Lower lobe of right lung (tissue), 2 donors: ENCODE measurements around the gene CAMKMT. TPM values are rescaled to one million over a fixed set of nuclear protein-coding genes. Genes with fewer than 3 reads are reported as not detected.

Experiments
- ATAC-seq, 2 donors: fragments of 200-7000 bp; cut with Tn5 transposase; one replicate each; pipeline ENCODE4 v1.9.1; 2020 to 2022; ENCODE audit warnings: mild to moderate bottlenecking in 2 of 2, moderate library complexity in 2 of 2
- DNase-seq: peaks from one replicate; pipeline ENCODE4 v3.0.0-alpha.2; 2020
- H3K27ac ChIP-seq: fragments of 200-600 bp; one replicate; pipeline ENCODE4 v1.8.0; 2022
- H3K27me3 ChIP-seq: fragments of 200-600 bp; one replicate; pipeline ENCODE4 v1.8.0; 2022; ENCODE audit warnings: low read depth
- H3K36me3 ChIP-seq: fragments of 200-600 bp; one replicate; pipeline ENCODE4 v1.8.0; 2022; ENCODE audit warnings: mild to moderate bottlenecking
- H3K4me1 ChIP-seq: fragments of 200-600 bp; one replicate; pipeline ENCODE4 v1.8.0; 2022
- H3K4me3 ChIP-seq: fragments of 200-600 bp; one replicate; pipeline ENCODE4 v1.8.0; 2022; ENCODE audit warnings: mild to moderate bottlenecking
- H3K9me3 ChIP-seq: fragments of 200-600 bp; one replicate; pipeline ENCODE4 v1.8.0; 2022
- CTCF ChIP-seq: fragments of 200-600 bp; IDR thresholded peaks from one replicate; pipeline ENCODE4 v1.8.0; 2022; ENCODE audit warnings: antibody characterized with exemption, mild to moderate bottlenecking
- intact Hi-C: fragments of 100-400 bp; cut with DNase I; formaldehyde crosslinking; loops from one replicate; pipeline ENCODE4 v1.11.0; 2022
- total RNA-seq: library from RNA; stranded (reverse); fragmentation: NEBNext Ultra II Directional; extraction: Animal tissue kit (Norgen Biotek cat#: 25700); gene quantifications from one replicate; pipeline ENCODE4 v1.2.1, GENCODE V29; 2021
- donor health status: DM: no; HTN: yes; CAD: no; lungs with severe emphysema.

CAMKMT gene
- total RNA-seq, 1 donor from 2014 or later, result 10.5 TPM

- Histone ChIP-seq H3K27me3 (no peaks in the 10 kb centered on the region), H3K27ac (no peak overlapping the region), H3K4me3 (no peak overlapping the region), H3K4me1 (no peaks in the 10 kb centered on the region), H3K9me3 (no peaks in the 10 kb centered on the region), H3K36me3 (no peaks in the 10 kb centered on the region)
- ATAC-seq, result no peak
- no peak for DNase-seq
- intact Hi-C loops, result no loop called here
- no peak for TF ChIP-seq CTCF
Observed at GRCh38 chr2:44599130-44599529, 237.4 kb downstream of the CAMKMT start.

GRCh38 chr2:44602446-44602845 lies 240.7 kb downstream of the CAMKMT start:
- ATAC-seq (no peak), DNase-seq (no peak)
- no peaks in the 10 kb centered on the region for H3K9me3 ChIP-seq
- H3K36me3 ChIP-seq, result no peaks in the 10 kb centered on the region
- H3K27me3 ChIP-seq, result no peaks in the 10 kb centered on the region
- intact Hi-C loops, result no loop called here
- no peak overlapping the region for H3K27ac ChIP-seq
- H3K4me1 ChIP-seq, result no peaks in the 10 kb centered on the region
- no peak overlapping the region for H3K4me3 ChIP-seq
- no peak for TF ChIP-seq CTCF

GRCh38 chr2:44605511-44605910 lies 243.8 kb downstream of the CAMKMT start:
- DNase-seq, result no peak
- Histone ChIP-seq H3K4me3 (no peak overlapping the region), H3K36me3 (no peaks in the 10 kb centered on the region), H3K27ac (no peak overlapping the region), H3K4me1 (no peaks in the 10 kb centered on the region), H3K9me3 (no peaks in the 10 kb centered on the region), H3K27me3 (no peaks in the 10 kb centered on the region)
- ATAC-seq, result no peak
- intact Hi-C loops, result no loop called here
- TF ChIP-seq CTCF, result no peak

GRCh38 chr2:44612276-44612675 lies 250.5 kb downstream of the CAMKMT start:
- ATAC-seq (no peak), DNase-seq (no peak)
- no peak for TF ChIP-seq CTCF
- Histone ChIP-seq H3K4me3 (no peak overlapping the region), H3K4me1 (no peaks in the 10 kb centered on the region), H3K27me3 (no peaks in the 10 kb centered on the region), H3K9me3 (no peaks in the 10 kb centered on the region), H3K27ac (no peak overlapping the region), H3K36me3 (no peaks in the 10 kb centered on the region)
- intact Hi-C loops, result no loop called here

- Histone ChIP-seq H3K27me3 (no peaks in the 10 kb centered on the region), H3K4me3 (no peak overlapping the region), H3K9me3 (no peaks in the 10 kb centered on the region), H3K4me1 (no peaks in the 10 kb centered on the region), H3K36me3 (no peaks in the 10 kb centered on the region), H3K27ac (no peak overlapping the region)
- TF ChIP-seq CTCF, result no peak
- ATAC-seq, result no peak
- intact Hi-C loops, result no loop called here
- DNase-seq, result no peak
Observed at GRCh38 chr2:44614940-44615339, 253.2 kb downstream of the CAMKMT start.

GRCh38 chr2:44615950-44616518 lies 254.3 kb downstream of the CAMKMT start:
- Histone ChIP-seq H3K4me3 (no peak overlapping the region), H3K27me3 (no peaks in the 10 kb centered on the region), H3K9me3 (no peaks in the 10 kb centered on the region), H3K27ac (no peak overlapping the region), H3K4me1 (no peaks in the 10 kb centered on the region), H3K36me3 (no peaks in the 10 kb centered on the region)
- DNase-seq (no peak), ATAC-seq (no peak)
- TF ChIP-seq CTCF, result no peak
- intact Hi-C loops, result no loop called here
